Transverse colon (tissue), 4 donors: ENCODE data around the gene SSBP2.

ENCODE experiments used
- EP300 ChIP-seq: sonication (generic); formaldehyde crosslinking; IDR thresholded peaks from one replicate; pipeline ENCODE4 v1.6.1; 2017; ENCODE audit warnings: antibody characterized with exemption, low read depth
- POLR2A ChIP-seq: fragments of 450-650 bp; IDR thresholded peaks from one replicate; pipeline ENCODE4 v1.6.1; 2016; ENCODE audit warnings: antibody characterized with exemption, mild to moderate bottlenecking, moderate library complexity
- POLR2AphosphoS5 ChIP-seq, 3 donors: sonication (generic); formaldehyde crosslinking; IDR thresholded peaks; one replicate each; pipeline ENCODE4 v1.6.1; 2016; ENCODE audit warnings: antibody characterized with exemption in 3 of 3
- TF ChIP-seq, protein P1 (sequence below), 5 experiments: fragments of 200-600 bp in 3 of 5; fragments of 450-650 bp in 2 of 5; sonication (generic) in 3 of 5; IDR thresholded peaks; 1 replicate in 2 of 5; 2 replicates in 3 of 5; pipeline ENCODE4 v1.5.1; 2016 to 2017; ENCODE audit warnings: antibody characterized with exemption in 5 of 5, inconsistent platforms in 3 of 5, mild to moderate bottlenecking in 2 of 5, moderate library complexity in 1 of 5

DNA sequence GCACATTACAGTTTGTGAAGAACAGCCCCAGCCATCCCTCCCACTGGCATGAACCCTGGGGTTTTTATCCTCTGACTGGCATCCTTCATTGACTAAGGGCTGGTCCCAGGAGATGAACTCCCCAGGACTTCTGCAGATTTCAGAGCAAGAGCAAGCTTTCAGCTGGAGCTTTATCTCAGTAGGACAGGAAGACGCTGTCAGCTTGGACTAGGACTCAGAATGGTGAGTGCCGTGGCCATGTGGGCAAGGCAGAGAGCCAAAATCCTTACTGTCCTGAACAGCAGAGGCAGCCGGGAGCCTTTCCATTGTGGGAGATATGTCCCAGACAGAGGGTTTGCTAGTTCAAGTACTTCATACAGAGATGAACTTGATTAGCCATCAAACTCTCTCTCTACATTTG lies 353.7 kb downstream of the SSBP2 start:
- TF ChIP-seq, protein P1, sequence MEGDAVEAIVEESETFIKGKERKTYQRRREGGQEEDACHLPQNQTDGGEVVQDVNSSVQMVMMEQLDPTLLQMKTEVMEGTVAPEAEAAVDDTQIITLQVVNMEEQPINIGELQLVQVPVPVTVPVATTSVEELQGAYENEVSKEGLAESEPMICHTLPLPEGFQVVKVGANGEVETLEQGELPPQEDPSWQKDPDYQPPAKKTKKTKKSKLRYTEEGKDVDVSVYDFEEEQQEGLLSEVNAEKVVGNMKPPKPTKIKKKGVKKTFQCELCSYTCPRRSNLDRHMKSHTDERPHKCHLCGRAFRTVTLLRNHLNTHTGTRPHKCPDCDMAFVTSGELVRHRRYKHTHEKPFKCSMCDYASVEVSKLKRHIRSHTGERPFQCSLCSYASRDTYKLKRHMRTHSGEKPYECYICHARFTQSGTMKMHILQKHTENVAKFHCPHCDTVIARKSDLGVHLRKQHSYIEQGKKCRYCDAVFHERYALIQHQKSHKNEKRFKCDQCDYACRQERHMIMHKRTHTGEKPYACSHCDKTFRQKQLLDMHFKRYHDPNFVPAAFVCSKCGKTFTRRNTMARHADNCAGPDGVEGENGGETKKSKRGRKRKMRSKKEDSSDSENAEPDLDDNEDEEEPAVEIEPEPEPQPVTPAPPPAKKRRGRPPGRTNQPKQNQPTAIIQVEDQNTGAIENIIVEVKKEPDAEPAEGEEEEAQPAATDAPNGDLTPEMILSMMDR (IDR thresholded peaks at IDR 0.05), result no peak
- TF ChIP-seq POLR2A, result no peak
- no peak for TF ChIP-seq EP300
- TF ChIP-seq POLR2AphosphoS5 (IDR thresholded peaks at IDR 0.05), result no peak
